A549 (cell line): ENCODE data around the gene MACROH2A2. TPM values are rescaled to one million over a fixed set of nuclear protein-coding genes. Genes with fewer than 3 reads are reported as not detected.

Experiments used
- ATAC-seq, 2 experiments: fragments of 200-7000 bp in 1 of 2; fragments of >200 bp in 1 of 2; cut with Nextera tagmentation in 1 of 2; cut with Tn5 transposase in 1 of 2; 3 replicates each; pipeline versions ENCODE4 v1.8.0 to v1.9.1; 2018 to 2020; ENCODE audit warnings: mild to moderate bottlenecking in 1 of 2, moderate library complexity in 1 of 2
- CTCF ChIA-PET: fragments of 300-600 bp; sonication (Branson Sonifier 250); formaldehyde crosslinking; extraction: SDS; loops from one replicate; lab custom pipeline; 2021; ENCODE audit warnings: antibody characterized with exemption, inconsistent platforms; lab: Yijun Ruan, JAX
- POLR2A ChIA-PET: fragments of 350-600 bp; formaldehyde crosslinking; extraction: SDS; loops from one replicate; lab custom pipeline; 2021; ENCODE audit warnings: antibody characterized with exemption, inconsistent platforms; lab: Yijun Ruan, JAX
- DNase-seq, 2 experiments: peaks; one replicate each; pipeline versions ENCODE4 v3.0.0 to v3.0.0-alpha.2; 2011 to 2016; ENCODE audit warnings: low read depth in 1 of 2, low spot score in 1 of 2
- FAIRE-seq: peaks from 2 replicates; lab custom pipeline; 2011; peaks lifted over from hg19 to GRCh38; lab: Jason Lieb, UNC
- H3K27ac ChIP-seq, 2 experiments: fragments of >200 bp; sonication (Bioruptor Twin); formaldehyde crosslinking; 3 replicates each; pipeline ENCODE4 v1.5.1; 2016 to 2017
- H3K4me1 ChIP-seq: fragments of >200 bp; sonication (Bioruptor Twin); formaldehyde crosslinking; 3 replicates; pipeline ENCODE4 v1.6.1; 2016
- H3K4me2 ChIP-seq: fragments of >200 bp; sonication (Bioruptor Twin); formaldehyde crosslinking; 3 replicates; pipeline ENCODE4 v1.6.1; 2016
- H3K4me3 ChIP-seq: fragments of >200 bp; sonication (Bioruptor Twin); formaldehyde crosslinking; 3 replicates; pipeline ENCODE4 v1.5.1; 2016
- H3K9me3 ChIP-seq: fragments of >200 bp; sonication (Bioruptor Twin); formaldehyde crosslinking; 3 replicates; pipeline ENCODE4 v1.6.1; 2016
- ATOH8 ChIP-seq: fragments of 250-450 bp; sonication (Bioruptor Pico); IDR thresholded peaks from 2 replicates; pipeline ENCODE4 v1.5.0; 2020; ENCODE audit warnings: low read depth, mild to moderate bottlenecking, moderate library complexity
- BHLHE40 ChIP-seq: IDR thresholded peaks from 2 replicates; pipeline ENCODE4 v1.6.1; 2012; ENCODE audit warnings: low read depth, low read length, inconsistent platforms
- EHF ChIP-seq: fragments of 250-450 bp; sonication (Bioruptor Pico); IDR thresholded peaks from 2 replicates; pipeline ENCODE4 v1.5.0; 2020; ENCODE audit warnings: mild to moderate bottlenecking
- EHMT2 ChIP-seq: fragments of 200-600 bp; sonication (generic); IDR thresholded peaks from 2 replicates; pipeline ENCODE4 v1.6.1; 2016; ENCODE audit warnings: antibody characterized with exemption, low read depth, mild to moderate bottlenecking, moderate library complexity
- ELK1 ChIP-seq: fragments of 150-350 bp; IDR thresholded peaks from 2 replicates; pipeline ENCODE4 v1.6.1; 2014; ENCODE audit warnings: low read depth, mild to moderate bottlenecking, low read length
- FOSL2 ChIP-seq, 2 experiments: fragments of 450-650 bp in 1 of 2; fragments of >200 bp in 1 of 2; sonication (Bioruptor Twin) in 1 of 2; formaldehyde crosslinking; IDR thresholded peaks; 2 replicates each; pipeline versions ENCODE4 v1.5.0 to v1.6.1; 2016 to 2020; ENCODE audit warnings: mild to moderate bottlenecking in 1 of 2, moderate library complexity in 1 of 2
- HES2 ChIP-seq: fragments of >200 bp; sonication (Bioruptor Twin); formaldehyde crosslinking; IDR thresholded peaks from 2 replicates; pipeline ENCODE4 v1.6.1; 2016
- HEYL ChIP-seq: fragments of 250-450 bp; sonication (Bioruptor Pico); IDR thresholded peaks from 2 replicates; pipeline ENCODE4 v1.8.0; 2021; ENCODE audit warnings: mild to moderate bottlenecking, moderate library complexity
- HOXA7 ChIP-seq: fragments of 250-450 bp; sonication (Bioruptor Pico); IDR thresholded peaks from 2 replicates; pipeline ENCODE4 v1.5.0; 2020; ENCODE audit warnings: mild to moderate bottlenecking, moderate library complexity
- HOXB5 ChIP-seq: fragments of 250-450 bp; sonication (Bioruptor Pico); IDR thresholded peaks from 2 replicates; pipeline ENCODE4 v1.5.0; 2020; ENCODE audit warnings: mild to moderate bottlenecking, moderate library complexity
- MAX ChIP-seq: IDR thresholded peaks from 2 replicates; pipeline ENCODE4 v1.6.1; 2012
- MAZ ChIP-seq: fragments of 150-350 bp; IDR thresholded peaks from 2 replicates; pipeline ENCODE4 v1.6.1; 2014; ENCODE audit warnings: antibody characterized with exemption, low read depth, low read length, borderline replicate concordance
- NPAS2 ChIP-seq: fragments of 250-450 bp; sonication (Bioruptor Pico); IDR thresholded peaks from 2 replicates; pipeline ENCODE4 v1.8.0; 2022; ENCODE audit warnings: mild to moderate bottlenecking, moderate library complexity, borderline replicate concordance
- NR3C1 ChIP-seq: fragments of >200 bp; sonication (Bioruptor Twin); formaldehyde crosslinking; IDR thresholded peaks from 3 replicates; pipeline ENCODE4 v1.6.1; 2017
- POLR2AphosphoS2 ChIP-seq: conservative IDR thresholded peaks from 2 replicates; pipeline ENCODE4 v1.6.1; 2012; ENCODE audit warnings: low read length, improper control_type of control experiment, inconsistent platforms
- RAD21 ChIP-seq, 2 experiments: fragments of >200 bp in 1 of 2; sonication (Bioruptor Twin) in 1 of 2; formaldehyde crosslinking in 1 of 2; IDR thresholded peaks in 1 of 2; conservative IDR thresholded peaks in 1 of 2; 2 replicates in 1 of 2; 3 replicates in 1 of 2; pipeline ENCODE4 v1.6.1; 2012 to 2018; ENCODE audit warnings: inconsistent platforms in 1 of 2
- RCOR1 ChIP-seq: fragments of 150-350 bp; IDR thresholded peaks from 2 replicates; pipeline ENCODE4 v1.6.1; 2014; ENCODE audit warnings: antibody characterized with exemption, low read length, low read depth
- REST ChIP-seq: fragments of 200-600 bp; sonication (generic); IDR thresholded peaks from 2 replicates; pipeline ENCODE4 v1.6.1; 2016; ENCODE audit warnings: antibody characterized with exemption, mild to moderate bottlenecking, moderate library complexity
- SREBF2 ChIP-seq: fragments of 450-650 bp; IDR thresholded peaks from 2 replicates; pipeline ENCODE4 v1.6.1; 2014; ENCODE audit warnings: mild to moderate bottlenecking, moderate library complexity
- TP53 ChIP-seq: fragments of 250-450 bp; sonication (Bioruptor Pico); IDR thresholded peaks from 2 replicates; pipeline ENCODE4 v1.5.0; 2021; ENCODE audit warnings: mild to moderate bottlenecking, moderate library complexity
- ZNF302 ChIP-seq: fragments of 250-450 bp; sonication (Bioruptor Pico); IDR thresholded peaks from 2 replicates; pipeline ENCODE4 v1.9.0; 2021; ENCODE audit warnings: inconsistent platforms, mild to moderate bottlenecking, moderate library complexity
- ZSCAN20 ChIP-seq: fragments of 250-450 bp; sonication (Bioruptor Pico); IDR thresholded peaks from 2 replicates; pipeline ENCODE4 v1.8.0; 2022; ENCODE audit warnings: mild to moderate bottlenecking, moderate library complexity
- WGBS: methylation state at CpG from one replicate; pipeline ENCODE4 v1.1.6; 2017; ENCODE audit errors: missing lambda C conversion rate; 5-methylcytosine and 5-hydroxymethylcytosine counted together
- polyA plus RNA-seq, 4 experiments: library from polyadenylated mRNA; depleted of rRNA in 3 of 4; stranded (reverse); fragments of >200 nt; fragmentation: RNase III in 1 of 4; extraction: RNeasy Plus Mini Kit Qiagen cat#74134 plus additional on column Dnase treatment in 1 of 4; gene quantifications; 2 replicates in 3 of 4; 3 replicates in 1 of 4; pipeline ENCODE4 v1.2.3, GENCODE V29; 2011 to 2017
- TF ChIP-seq, protein P1 (sequence below): IDR thresholded peaks from 2 replicates; pipeline ENCODE4 v1.6.1; 2012; ENCODE audit warnings: low read depth, borderline replicate concordance

The MACROH2A2 gene
- polyA plus RNA-seq, 2 of the 4 experiments (the other 2 are of a cell fraction), result 22.2 to 29.6 TPM

- TF ChIP-seq NR3C1 (no peak), FOSL2 (IDR thresholded peaks at IDR 0.05) (no peak), FOSL2 (CRISPR knock-in tag; IDR thresholded peaks at IDR 0.05) (peak; percentile 83), EHF (CRISPR knock-in tag) (no peak), SREBF2 (no peak), HEYL (CRISPR knock-in tag) (no peak), BHLHE40 (peak; percentile 49), RCOR1 (no peak), TP53 (CRISPR knock-in tag) (peak; percentile 8; the same call in 1 of the 2 replicates), REST (peak; percentile 44; the same call in 1 of the 2 replicates), HOXB5 (no peak)
- TF ChIP-seq, protein P1, sequence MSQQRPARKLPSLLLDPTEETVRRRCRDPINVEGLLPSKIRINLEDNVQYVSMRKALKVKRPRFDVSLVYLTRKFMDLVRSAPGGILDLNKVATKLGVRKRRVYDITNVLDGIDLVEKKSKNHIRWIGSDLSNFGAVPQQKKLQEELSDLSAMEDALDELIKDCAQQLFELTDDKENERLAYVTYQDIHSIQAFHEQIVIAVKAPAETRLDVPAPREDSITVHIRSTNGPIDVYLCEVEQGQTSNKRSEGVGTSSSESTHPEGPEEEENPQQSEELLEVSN, result peak; percentile 60
These were observed 79.7 kb downstream of the MACROH2A2 start, which contains the start of gene AIFM2 (continued) for GRCh38 chr10:70132098-70133029.

GRCh38 chr10:70135046-70135445, 82.4 kb downstream of the MACROH2A2 start:
- H3K4me2 ChIP-seq, result no peak overlapping the region
- CTCF ChIA-PET, result interaction anchor here (1.1 to 14.0 kb wide), 3 partner anchors 10 to 490 kb away, joined by 4 to 228 read pairs (median 42); partner anchors contain the start of gene TYSND1
- 92% methylated on average over 2 of the region's 3 CpGs for WGBS
- no peak for FAIRE-seq
- TF ChIP-seq ELK1, result no peak
- no peak for TF ChIP-seq NR3C1
- TF ChIP-seq MAX, result no peak
- TF ChIP-seq POLR2AphosphoS2, result no peak
- no peak for TF ChIP-seq HOXA7 (CRISPR knock-in tag)
- TF ChIP-seq BHLHE40, result no peak
- no peak for TF ChIP-seq HES2
- no peak for TF ChIP-seq EHMT2
- TF ChIP-seq ZSCAN20 (CRISPR knock-in tag), result no peak
- TF ChIP-seq RAD21 (conservative IDR thresholded peaks at IDR 0.05 in 1 of 2, IDR thresholded peaks at IDR 0.05 in 1 of 2), result no peak
- no peak for TF ChIP-seq ATOH8 (CRISPR knock-in tag)
- no peak for TF ChIP-seq NPAS2 (CRISPR knock-in tag)
- no peak for TF ChIP-seq MAZ
- no peak for TF ChIP-seq ZNF302 (CRISPR knock-in tag)
- TF ChIP-seq, all 56 proteins: peak for 0
- no peak overlapping the region for H3K4me3 ChIP-seq
- H3K9me3 ChIP-seq, result no peaks in the 10 kb centered on the region
- POLR2A ChIA-PET, result interaction anchor here (1.6 to 2.4 kb wide), 2 partner anchors 11 to 36 kb away, joined by 4 to 11 read pairs; partner anchors contain the start of genes SAR1A and TYSND1
- H3K4me1 ChIP-seq, result peaks cover 25% of the 10 kb centered on the region
- ATAC-seq (no peak), DNase-seq (no peak)
- H3K27ac ChIP-seq, result no peak overlapping the region
